Stimulated activated CD4-positive, alpha-beta T cell treated with anti-CD3 and anti-CD28 coated beads, Interleukin-1b, Interleukin-23, amount 100 ng/mL, for 1 hour (primary cell): Measurements from ENCODE around the gene MOGAT1.
"Not testable (repeated sequence)": the region's sequence is repeated elsewhere in the genome, so short reads cannot be mapped to it uniquely, and the experiment has no call there.

ENCODE experiments used
- DNase-seq, 2 donors: peaks; one replicate each; pipeline ENCODE4 v3.0.0-alpha.2; 2020; ENCODE audit warnings: low read depth in 2 of 2

Gene MOGAT1

DNA sequence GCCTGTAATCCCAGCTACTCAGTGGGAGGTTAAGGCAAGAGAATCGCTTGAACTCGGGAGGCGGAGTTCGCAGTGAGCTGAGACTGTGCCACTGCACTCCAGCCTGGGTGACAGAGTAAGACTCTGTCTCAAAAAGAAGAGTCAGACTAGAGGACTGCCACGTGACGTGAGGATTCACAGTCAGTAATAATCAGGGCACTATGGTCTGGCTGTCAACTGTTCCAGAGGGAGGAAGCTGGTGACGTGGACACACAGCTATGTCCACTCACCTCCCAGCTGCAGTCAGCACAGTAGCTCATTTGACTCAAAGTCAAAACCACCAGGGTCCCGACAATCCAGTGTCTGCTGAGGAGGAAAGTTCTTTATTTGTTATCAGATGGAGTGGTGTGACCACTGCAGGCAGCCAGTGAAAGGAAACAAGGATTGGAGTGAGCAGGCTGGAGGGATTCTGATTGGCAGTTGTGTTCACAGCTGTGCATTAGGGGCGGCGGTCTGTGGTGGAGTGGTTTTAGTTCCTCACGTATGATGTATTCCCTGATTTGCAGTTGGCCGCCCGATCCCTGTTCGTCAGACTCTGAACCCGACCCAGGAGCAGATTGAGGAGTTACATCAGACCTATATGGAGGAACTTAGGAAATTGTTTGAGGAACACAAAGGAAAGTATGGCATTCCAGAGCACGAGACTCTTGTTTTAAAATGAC, 37.9 kb downstream of the MOGAT1 start:
- DNase-seq, result no peak

DNA sequence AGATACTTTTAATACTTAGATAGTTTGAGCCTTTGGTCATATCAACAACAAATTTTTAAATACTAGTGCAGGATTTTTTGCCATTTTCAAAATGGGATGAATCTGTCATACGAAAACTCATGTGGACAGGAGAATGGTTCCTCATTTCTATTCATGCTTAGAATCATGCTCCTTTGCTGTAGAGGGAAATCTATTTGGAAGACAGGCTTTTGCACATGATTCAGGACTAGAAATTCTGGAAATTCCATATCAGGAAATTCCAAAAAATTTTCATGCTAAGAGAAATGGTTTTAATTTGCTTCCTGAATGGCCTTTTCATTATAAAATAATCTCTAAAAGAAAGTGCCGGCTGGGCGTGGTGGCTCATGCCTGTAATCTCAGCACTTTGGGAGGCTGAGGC, 39.3 kb downstream of the MOGAT1 start:
- no peak for DNase-seq

GRCh38 chr2:222711315-222711940, 40.0 kb downstream of the MOGAT1 start:
- DNase-seq, result no peak

DNA sequence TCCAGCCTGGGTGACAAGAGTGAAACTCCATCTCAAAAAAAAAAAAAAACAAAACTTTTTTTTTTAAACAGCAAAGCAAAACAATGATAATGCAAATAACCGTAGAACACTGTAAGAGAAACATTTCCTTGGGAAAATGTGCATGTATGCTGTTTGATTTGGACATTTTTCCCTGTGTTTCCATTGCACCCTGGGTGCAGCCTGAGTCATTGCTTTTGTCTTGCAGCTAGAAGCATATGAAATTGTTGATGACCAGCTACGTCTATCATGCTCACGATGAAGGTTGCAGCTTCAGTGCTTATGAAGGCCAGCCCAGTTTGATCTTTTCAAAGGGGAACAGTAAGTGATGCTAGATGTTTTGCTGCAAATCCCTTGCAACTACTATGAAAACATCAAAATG, 41.5 kb downstream of the MOGAT1 start:
- DNase-seq, result no peak

- DNase-seq, result no peak
Measured at GRCh38 chr2:222714361-222715241, 43.1 kb downstream of the MOGAT1 start.

- DNase-seq, result no peak
Measured at GRCh38 chr2:222715742-222716141, 44.3 kb downstream of the MOGAT1 start.

DNA sequence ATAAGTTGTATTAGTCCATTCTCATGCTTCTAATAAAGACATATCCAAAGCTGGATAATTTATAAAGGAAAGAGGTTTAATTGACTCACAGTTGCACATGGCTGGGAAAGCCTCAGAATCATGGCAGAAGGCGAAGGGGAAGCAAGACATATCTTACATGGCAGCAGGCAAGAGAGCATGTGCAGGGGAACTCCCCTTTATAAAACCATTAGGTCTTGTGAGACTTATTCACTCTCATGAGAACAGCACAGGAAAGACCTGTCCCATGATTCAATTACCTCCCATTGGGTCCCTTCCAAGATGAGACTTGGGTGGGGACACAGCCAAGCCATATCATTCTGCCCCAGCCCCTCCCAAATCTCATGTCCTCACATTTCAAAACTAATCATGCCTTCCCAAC, 48.3 kb downstream of the MOGAT1 start:
- DNase-seq, result not testable (repeated sequence)

- not testable (repeated sequence) for DNase-seq
Measured at GRCh38 chr2:222721597-222721996, 50.1 kb downstream of the MOGAT1 start.

DNA sequence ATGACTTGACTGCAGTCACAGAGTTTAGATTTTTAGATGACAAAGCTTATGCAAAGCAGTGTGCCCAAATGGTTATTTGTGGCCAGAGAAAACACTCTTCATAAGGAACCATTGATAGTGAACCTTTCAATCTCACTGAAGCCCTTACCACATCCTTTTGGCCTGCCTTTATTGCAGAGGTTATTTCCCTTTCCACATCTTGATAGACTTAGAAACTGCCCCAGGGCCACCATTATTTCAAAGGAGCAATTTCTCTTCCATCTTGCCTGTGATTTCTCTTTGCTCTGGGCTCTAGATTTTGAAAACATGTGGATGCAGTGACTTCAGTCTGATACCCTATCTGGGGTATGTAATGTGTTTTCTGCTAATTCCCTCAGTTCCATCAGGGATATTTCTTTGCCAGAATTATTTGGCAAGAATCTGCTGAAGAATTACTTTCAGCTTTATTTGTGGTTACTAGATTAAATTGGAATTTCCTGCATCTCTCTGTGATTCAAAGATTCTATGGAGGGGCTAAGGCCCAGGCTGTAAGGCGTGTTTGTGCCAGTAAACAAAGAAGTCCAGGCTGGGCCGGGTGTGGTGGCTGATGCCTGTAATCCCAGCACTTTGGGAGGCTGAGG, 51.0 kb downstream of the MOGAT1 start:
- DNase-seq, result no peak

- no peak for DNase-seq
Measured at GRCh38 chr2:222724208-222724607, 52.8 kb downstream of the MOGAT1 start.

GRCh38 chr2:222728621-222729020, 57.2 kb downstream of the MOGAT1 start:
- DNase-seq, result no peak

- DNase-seq, result no peak
Measured at GRCh38 chr2:222730366-222730999, 59.0 kb downstream of the MOGAT1 start.

- DNase-seq, result no peak
Measured at GRCh38 chr2:222731201-222731621, 59.8 kb downstream of the MOGAT1 start.

DNA sequence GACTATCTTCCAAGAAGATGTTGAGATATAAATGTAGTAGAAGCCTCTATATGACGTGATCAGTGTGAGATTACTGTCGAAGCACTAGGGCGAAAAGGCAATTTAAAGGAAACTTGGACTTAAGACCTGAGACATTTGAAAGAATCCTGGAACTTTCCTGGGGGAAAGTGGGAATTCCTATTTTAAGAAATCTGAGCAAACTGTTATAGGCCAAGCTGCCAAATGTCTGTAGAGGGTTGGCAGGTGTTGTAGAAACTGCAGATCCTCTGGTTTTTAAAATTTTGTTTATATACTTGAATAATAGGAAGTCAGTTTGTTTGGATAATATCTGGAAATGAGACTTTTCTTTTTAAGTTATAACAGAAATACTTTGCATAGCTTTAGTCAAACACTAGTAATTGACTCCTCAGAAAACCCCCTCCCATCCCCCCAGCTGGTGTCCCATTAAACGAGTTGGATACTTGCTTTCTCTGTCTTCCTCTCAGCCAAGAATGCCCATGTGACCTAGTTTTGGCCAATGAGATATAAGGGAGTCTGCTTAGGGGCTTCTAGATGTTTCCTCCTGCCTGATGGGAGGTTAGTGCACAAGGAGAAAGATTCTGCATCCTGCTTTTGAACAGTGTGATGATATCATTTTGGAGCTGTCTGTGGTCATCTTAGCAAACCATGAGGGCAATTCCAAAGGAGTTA, 61.2 kb downstream of the MOGAT1 start:
- no peak for DNase-seq

DNA sequence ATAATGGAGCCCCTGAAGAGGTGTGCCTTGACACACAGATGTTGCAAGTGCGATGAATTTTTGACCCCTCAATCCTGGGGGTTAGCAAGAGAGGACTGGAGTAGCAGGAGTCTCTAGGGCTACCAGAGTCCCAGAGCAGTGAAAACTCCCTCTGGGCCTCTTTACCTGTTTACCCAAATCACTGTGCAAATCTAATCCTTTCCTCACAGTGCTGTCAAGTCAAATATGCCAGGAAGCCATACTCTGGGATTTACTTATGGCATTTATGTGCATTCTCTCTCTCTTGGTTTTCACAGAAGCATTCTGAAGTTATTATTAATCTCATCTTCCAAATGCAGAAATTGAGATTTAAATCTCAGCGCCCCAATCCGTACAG, 62.0 kb downstream of the MOGAT1 start:
- no peak for DNase-seq

DNA sequence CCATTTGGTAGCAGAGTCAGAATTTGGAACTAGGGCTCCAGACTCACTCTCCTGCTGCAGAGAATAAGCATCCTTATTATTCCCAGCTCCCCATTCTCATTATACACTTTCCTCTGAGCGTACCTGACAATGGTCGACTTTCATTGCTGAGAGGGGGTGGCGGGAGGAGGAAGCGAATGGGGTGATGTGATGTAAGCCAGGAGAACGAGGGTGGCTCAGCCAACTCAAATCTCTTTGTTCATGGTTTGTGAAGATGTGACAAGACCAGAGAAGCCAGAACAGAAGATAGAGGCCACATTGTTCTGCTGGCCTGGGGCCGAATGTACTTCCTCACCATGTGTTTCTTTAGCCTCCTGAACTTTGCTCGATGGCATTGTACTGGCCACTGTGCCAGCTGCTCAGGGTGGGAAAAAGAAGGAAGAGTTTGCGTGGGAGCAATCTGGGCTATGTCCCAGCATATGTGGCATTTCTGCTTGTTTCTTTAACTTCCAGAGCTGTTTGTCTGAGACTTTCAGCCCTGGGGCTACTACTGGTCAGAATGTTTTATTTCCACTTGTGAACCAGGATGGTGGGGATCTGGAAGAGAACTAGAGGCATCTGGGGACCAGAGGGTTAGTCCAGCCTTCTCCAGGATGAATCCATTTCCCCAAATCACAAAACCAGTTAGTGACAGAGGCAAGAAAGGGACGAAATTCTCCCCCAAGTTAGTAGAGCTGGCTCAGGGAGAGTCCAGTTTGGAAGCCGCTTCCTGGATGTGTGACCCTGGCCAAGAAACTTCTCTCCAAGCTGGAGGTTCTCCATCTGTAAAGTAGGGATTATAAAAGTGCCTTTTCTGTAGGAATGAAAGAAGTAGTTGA, 62.6 kb downstream of the MOGAT1 start:
- no peak for DNase-seq

DNA sequence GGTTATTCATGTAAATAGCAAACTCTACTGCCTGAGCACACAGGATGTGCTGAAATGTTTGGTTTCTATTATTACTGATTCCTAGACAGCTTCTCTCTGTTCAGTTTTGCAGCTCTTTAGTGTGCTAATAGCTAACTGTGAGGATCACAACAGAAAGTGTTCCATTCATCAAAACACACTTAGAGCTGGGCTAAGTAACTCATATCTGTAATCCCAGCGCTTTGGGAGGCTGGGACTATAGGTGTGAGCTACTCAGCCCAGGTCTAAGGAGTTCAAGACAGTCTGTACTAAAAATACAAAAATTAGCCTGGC, 63.2 kb downstream of the MOGAT1 start:
- no peak for DNase-seq

DNA sequence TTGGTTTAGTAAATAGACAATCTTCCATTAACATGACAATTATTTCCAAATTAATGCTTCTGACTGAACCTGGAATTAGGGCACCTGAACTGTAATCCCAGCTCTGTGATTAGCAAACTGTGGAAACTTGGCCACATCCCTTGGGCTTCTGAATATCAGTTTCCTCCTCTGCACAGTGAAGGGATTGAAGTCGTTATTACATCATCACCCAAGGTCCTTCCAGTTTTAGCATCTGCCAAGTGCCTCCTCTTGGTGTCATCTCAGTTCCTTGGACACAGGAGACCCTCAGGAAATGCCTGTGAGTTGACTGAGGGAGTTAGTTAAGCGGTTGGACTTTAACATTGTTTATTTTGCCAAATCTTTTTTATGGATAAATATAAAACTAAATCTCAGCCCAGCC, 64.8 kb downstream of the MOGAT1 start:
- no peak for DNase-seq

DNA sequence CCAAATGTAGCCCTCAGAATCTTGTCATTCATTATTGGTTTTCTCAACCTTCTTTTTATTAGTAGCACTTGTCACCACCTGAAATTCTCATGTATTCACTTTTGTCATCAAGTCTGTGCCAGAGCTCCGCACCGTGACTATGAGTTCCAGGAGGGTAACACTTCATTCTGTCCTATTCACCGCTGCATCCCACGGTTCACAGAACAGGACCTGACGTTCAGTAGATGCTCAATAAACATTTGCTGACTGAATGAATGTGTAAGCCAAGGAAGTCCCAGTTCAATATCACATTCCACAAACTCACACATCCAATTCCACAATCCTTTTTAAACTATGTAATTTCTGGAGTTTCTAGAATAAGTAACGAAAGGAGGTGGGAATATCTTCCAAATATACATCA, 65.5 kb downstream of the MOGAT1 start:
- no peak for DNase-seq

DNA sequence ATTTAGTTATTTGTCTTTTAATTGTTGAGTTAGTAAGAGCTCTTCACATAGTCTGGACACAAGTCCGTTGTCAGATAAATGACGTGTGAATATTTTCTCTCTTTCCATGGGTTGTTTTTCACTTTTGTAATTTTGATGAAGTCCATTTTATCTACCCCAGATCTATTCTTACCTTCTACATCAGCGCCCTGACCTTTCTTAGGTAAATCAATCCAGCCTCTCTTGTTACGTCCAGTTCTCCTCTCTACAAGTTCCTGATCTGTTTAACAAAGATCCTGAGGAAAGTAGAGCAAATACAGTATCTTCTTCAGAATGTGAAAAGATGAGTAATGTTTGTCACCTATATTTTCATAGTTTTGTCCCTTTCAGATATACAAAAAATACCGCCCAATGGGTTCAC, 66.9 kb downstream of the MOGAT1 start:
- DNase-seq, result no peak
